Adrenal gland (tissue), 5 donors: ENCODE results near the gene ZNF692.

Source experiments
- POLR2A ChIP-seq, 2 donors: fragments of 450-650 bp; IDR thresholded peaks; one replicate each; pipeline ENCODE4 v1.6.1; 2017; ENCODE audit warnings: antibody characterized with exemption in 2 of 2, mild to moderate bottlenecking in 2 of 2, moderate library complexity in 1 of 2
- TF ChIP-seq, protein P1 (sequence below), 6 experiments: fragments of 450-650 bp in 4 of 6; fragments of 200-600 bp in 2 of 6; sonication (generic) in 1 of 6; IDR thresholded peaks; 1 replicate in 5 of 6; 2 replicates in 1 of 6; pipeline versions ENCODE4 v1.5.1 to v1.8.0; 2016 to 2021; ENCODE audit warnings: antibody characterized with exemption in 6 of 6, mild to moderate bottlenecking in 2 of 6, moderate library complexity in 1 of 6
- donor health status: DM: no; HTN: no; CAD: no.

DNA sequence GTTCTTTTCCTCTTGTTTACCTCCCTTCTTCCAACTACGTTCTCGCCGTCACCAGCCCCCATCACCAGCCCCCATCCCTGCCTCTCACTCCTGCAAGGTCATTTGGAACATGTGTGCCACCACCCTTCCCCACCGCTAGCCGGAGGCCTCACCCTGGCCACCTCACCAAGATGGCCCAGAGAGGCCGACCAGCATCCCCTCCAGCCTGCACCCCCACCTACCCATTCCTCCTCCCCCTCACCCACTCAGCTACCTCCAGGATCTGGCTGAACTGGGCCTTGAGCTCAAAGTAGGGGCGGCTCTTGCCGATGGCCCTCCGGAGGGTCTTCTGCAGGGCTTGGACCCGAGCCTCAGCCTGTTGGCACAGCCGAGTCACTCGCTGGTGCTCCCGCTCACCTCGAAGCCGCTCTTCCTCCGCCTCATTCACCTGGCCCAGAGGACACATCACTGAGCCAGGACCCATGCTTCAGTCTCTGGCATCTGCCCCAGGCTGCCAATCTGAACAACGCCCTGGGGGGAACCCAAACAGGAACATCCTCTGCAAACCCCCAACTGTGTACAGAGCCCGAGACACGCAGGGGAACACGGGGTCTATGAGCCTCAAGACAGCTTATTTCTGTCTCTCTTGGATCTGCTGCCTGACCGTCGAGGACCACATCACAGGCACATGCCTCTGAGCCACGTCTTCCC lies 46.0 kb downstream of the ZNF692 start:
- TF ChIP-seq, protein P1, sequence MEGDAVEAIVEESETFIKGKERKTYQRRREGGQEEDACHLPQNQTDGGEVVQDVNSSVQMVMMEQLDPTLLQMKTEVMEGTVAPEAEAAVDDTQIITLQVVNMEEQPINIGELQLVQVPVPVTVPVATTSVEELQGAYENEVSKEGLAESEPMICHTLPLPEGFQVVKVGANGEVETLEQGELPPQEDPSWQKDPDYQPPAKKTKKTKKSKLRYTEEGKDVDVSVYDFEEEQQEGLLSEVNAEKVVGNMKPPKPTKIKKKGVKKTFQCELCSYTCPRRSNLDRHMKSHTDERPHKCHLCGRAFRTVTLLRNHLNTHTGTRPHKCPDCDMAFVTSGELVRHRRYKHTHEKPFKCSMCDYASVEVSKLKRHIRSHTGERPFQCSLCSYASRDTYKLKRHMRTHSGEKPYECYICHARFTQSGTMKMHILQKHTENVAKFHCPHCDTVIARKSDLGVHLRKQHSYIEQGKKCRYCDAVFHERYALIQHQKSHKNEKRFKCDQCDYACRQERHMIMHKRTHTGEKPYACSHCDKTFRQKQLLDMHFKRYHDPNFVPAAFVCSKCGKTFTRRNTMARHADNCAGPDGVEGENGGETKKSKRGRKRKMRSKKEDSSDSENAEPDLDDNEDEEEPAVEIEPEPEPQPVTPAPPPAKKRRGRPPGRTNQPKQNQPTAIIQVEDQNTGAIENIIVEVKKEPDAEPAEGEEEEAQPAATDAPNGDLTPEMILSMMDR (IDR thresholded peaks at IDR 0.05): no peak
- no peak for TF ChIP-seq POLR2A (IDR thresholded peaks at IDR 0.05)
